Esophagus squamous epithelium (tissue), 4 donors: Measurements from ENCODE around the gene APOL1.

Experiments used
- POLR2A ChIP-seq, 4 donors: fragments of 450-650 bp; IDR thresholded peaks; one replicate each; pipeline ENCODE4 v1.6.1; 2017; ENCODE audit warnings: antibody characterized with exemption in 4 of 4, mild to moderate bottlenecking in 4 of 4, moderate library complexity in 3 of 4
- TF ChIP-seq, protein P1 (sequence below), 6 experiments: fragments of 450-650 bp in 4 of 6; fragments of 200-600 bp in 2 of 6; sonication (generic) in 2 of 6; IDR thresholded peaks; one replicate each; pipeline ENCODE4 v1.5.1; 2016 to 2019; ENCODE audit warnings: antibody characterized with exemption in 6 of 6, mild to moderate bottlenecking in 4 of 6, moderate library complexity in 4 of 6

- TF ChIP-seq POLR2A (IDR thresholded peaks at IDR 0.05): no peak
- TF ChIP-seq, protein P1, sequence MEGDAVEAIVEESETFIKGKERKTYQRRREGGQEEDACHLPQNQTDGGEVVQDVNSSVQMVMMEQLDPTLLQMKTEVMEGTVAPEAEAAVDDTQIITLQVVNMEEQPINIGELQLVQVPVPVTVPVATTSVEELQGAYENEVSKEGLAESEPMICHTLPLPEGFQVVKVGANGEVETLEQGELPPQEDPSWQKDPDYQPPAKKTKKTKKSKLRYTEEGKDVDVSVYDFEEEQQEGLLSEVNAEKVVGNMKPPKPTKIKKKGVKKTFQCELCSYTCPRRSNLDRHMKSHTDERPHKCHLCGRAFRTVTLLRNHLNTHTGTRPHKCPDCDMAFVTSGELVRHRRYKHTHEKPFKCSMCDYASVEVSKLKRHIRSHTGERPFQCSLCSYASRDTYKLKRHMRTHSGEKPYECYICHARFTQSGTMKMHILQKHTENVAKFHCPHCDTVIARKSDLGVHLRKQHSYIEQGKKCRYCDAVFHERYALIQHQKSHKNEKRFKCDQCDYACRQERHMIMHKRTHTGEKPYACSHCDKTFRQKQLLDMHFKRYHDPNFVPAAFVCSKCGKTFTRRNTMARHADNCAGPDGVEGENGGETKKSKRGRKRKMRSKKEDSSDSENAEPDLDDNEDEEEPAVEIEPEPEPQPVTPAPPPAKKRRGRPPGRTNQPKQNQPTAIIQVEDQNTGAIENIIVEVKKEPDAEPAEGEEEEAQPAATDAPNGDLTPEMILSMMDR (IDR thresholded peaks at IDR 0.05): no peak
Measured at GRCh38 chr22:36267058-36267457, 14.1 kb downstream of the APOL1 start.
